ENCODE results near the gene RRAS.

The RRAS gene

DNA sequence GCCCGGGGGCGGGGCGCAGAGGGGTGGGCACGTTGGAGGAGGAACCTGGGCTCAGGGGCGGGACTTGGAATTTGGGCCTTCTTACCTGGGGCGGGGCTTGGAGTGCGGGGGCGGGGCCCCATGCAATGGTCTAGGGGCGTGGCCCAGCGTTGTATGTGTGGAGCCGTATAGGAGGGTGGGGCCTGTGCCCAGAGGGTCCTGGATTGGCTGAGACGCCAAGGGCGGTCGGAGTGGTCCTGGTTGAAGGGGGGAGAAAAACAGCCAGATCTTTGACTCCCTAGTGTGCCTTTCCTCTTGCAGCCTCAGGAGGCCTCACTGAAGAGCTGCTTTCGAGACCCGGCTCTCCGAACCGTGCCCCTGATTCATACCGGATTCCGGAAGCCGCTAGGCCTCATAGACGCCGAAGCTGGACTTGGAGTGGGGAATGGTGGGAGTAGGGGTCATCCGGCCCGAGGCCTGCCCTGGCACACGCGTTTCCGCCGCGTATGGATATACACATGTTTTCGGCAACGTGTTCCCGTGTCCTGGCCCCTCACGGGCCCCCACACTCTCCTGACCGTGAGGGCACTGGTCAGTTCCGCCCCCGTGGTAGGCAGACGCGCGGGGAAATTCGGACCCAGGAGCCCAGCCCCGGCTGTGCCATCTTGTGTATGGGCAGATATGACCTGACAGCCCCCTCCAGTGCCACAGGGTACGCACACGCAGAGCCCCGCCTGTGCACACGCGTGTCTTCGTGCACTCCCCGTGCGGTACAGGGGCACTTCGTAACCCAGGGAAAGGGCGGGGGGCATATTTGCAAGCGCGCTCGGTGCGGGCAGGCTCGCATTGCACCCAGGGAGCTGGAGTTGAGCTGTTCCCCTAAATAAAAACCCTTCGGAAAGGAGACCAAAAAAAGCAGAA is 49.6 kb downstream of the RRAS start:
- peak; percentile 94 for TF ChIP-seq TAF1 (IDR thresholded peaks at IDR 0.05; ENCODE audit: borderline replicate concordance, insufficient read depth, low read length)
- no peak for TF ChIP-seq SIN3A (IDR thresholded peaks at IDR 0.05; ENCODE audit: borderline replicate concordance, insufficient read depth, low read length)
- TF ChIP-seq POLR2AphosphoS5 (IDR thresholded peaks at IDR 0.05; ENCODE audit: low read depth, low read length), result peak; percentile 97
- TF ChIP-seq FOXP2 (optimal IDR thresholded peaks at IDR 0.05; ENCODE audit: borderline replicate concordance, extremely low read depth, extremely low read length, insufficient read depth), result peak; percentile 11

DNA sequence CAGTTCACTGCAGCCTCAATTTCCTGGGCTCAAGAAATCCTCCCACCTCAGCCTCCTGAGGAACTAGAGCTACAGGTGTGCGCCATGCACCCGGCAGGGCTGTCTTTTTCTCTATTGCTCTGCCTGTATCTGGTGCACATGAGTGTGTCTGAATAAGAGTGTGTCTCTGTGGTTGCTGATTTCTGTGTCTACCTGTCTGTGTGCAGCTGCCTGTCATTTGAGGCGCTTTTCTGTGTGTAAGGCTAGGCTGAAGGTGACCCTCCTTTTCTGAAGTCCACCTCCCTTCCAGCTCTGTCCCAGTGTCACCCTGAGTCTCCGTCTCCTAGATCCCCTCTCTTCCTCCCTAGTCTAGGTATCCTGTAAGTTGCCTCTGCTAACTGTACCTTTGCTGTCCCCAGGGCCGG is 50.4 kb downstream of the RRAS start:
- TF ChIP-seq, protein P1, sequence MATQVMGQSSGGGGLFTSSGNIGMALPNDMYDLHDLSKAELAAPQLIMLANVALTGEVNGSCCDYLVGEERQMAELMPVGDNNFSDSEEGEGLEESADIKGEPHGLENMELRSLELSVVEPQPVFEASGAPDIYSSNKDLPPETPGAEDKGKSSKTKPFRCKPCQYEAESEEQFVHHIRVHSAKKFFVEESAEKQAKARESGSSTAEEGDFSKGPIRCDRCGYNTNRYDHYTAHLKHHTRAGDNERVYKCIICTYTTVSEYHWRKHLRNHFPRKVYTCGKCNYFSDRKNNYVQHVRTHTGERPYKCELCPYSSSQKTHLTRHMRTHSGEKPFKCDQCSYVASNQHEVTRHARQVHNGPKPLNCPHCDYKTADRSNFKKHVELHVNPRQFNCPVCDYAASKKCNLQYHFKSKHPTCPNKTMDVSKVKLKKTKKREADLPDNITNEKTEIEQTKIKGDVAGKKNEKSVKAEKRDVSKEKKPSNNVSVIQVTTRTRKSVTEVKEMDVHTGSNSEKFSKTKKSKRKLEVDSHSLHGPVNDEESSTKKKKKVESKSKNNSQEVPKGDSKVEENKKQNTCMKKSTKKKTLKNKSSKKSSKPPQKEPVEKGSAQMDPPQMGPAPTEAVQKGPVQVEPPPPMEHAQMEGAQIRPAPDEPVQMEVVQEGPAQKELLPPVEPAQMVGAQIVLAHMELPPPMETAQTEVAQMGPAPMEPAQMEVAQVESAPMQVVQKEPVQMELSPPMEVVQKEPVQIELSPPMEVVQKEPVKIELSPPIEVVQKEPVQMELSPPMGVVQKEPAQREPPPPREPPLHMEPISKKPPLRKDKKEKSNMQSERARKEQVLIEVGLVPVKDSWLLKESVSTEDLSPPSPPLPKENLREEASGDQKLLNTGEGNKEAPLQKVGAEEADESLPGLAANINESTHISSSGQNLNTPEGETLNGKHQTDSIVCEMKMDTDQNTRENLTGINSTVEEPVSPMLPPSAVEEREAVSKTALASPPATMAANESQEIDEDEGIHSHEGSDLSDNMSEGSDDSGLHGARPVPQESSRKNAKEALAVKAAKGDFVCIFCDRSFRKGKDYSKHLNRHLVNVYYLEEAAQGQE (IDR thresholded peaks at IDR 0.05; ENCODE audit: insufficient read depth in 1 of 2, low read depth in 2 of 2, low read length in 2 of 2), result no peak

DNA sequence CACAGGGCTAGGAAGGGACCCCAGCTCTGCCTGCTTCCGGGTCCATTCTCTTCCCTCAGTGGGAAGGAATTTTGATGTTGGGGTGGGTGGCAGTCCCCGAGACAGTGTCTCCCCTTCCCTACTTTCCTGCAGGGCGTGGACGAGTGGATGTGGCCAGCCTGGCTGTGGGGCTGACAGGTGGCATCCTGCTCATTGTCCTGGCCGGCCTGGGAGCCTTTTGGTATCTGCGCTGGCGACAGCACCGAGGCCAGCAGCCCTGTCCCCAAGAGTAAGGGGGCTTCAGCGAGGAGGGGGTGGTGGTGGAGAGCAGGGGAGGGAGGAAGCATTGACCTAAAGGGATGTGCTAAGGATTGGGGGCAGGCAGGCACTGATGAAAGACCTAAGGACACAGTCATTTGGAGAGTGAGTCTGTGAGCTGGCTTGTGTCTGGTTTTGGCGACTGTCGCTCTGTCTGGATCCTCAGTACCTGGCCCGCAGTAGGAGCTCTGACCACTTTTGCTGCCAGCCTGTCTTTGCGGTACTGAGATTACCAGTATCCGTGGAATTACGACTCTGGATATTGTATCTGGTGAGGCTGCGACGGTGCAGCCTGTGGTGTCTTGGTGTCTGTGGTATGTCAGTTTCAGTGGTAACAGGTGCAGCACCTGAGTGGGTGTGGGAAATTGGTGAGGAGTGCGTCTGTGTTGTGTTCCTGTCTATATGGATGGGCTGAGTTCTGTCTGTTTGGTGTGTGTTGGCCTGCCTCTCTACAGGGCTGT is 51.4 kb downstream of the RRAS start:
- TF ChIP-seq POLR2AphosphoS5 (IDR thresholded peaks at IDR 0.05; ENCODE audit: low read depth, low read length) (no peak), FOXP2 (optimal IDR thresholded peaks at IDR 0.05; ENCODE audit: borderline replicate concordance, extremely low read depth, extremely low read length, insufficient read depth) (no peak), TAF1 (IDR thresholded peaks at IDR 0.05; ENCODE audit: borderline replicate concordance, insufficient read depth, low read length) (no peak), SIN3A (IDR thresholded peaks at IDR 0.05; ENCODE audit: borderline replicate concordance, insufficient read depth, low read length) (no peak)
- TF ChIP-seq, protein P1 (IDR thresholded peaks at IDR 0.05; ENCODE audit: insufficient read depth in 1 of 2, low read depth in 2 of 2, low read length in 2 of 2), result no peak

DNA sequence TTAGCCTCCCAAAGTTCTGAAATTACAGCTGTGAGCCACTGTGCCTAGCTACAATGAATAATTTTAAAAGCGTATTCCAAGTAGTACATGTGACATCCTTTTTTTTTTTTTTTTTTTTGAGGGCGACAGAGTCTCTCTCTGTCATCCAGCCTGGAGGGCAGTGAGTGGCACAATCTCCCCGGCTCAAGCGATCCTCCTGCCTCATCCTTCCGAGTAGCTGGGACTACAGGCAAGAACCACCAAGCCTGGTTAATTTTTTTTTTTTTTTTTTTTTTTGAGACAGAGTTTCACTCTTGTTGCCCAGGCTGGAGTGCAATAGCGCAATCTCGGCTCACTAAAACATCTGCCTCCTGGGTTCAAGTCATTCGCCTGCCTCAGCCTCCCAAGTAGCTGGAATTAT is 52.7 kb downstream of the RRAS start:
- TF ChIP-seq TAF1 (IDR thresholded peaks at IDR 0.05; ENCODE audit: borderline replicate concordance, insufficient read depth, low read length) (no peak), POLR2AphosphoS5 (IDR thresholded peaks at IDR 0.05; ENCODE audit: low read depth, low read length) (no peak), SIN3A (IDR thresholded peaks at IDR 0.05; ENCODE audit: borderline replicate concordance, insufficient read depth, low read length) (no peak), FOXP2 (optimal IDR thresholded peaks at IDR 0.05; ENCODE audit: borderline replicate concordance, extremely low read depth, extremely low read length, insufficient read depth) (no peak)
- TF ChIP-seq, protein P1 (IDR thresholded peaks at IDR 0.05; ENCODE audit: insufficient read depth in 1 of 2, low read depth in 2 of 2, low read length in 2 of 2), result no peak

Data from PFSK-1 (cell line).